SK-MEL-5 (cell line): ENCODE results near the gene RHBDD1. TPM values are rescaled to one million over a fixed set of nuclear protein-coding genes. Genes with fewer than 3 reads are reported as not detected.

ENCODE experiments used
- DNase-seq: peaks from one replicate; pipeline ENCODE4 v3.0.0-alpha.2; 2016; ENCODE audit warnings: low read depth, low spot score
- in situ Hi-C: cut with HindIII; loops from 2 replicates; pipeline ENCODE4 v1.10.0; 2016; ENCODE audit warnings: low sequenced_read_pairs, high pct_unique_total_duplicates, low pct_unique_long_range_greater_than_20kb
- total RNA-seq: library from RNA; depleted of rRNA; stranded (reverse); fragments of >200 nt; shearing (Covaris generic); gene quantifications from 2 replicates; pipeline ENCODE4 v1.2.3, GENCODE V29; 2014

RHBDD1 gene
- total RNA-seq, 1 experiment from 2014 or later, result 13.4 TPM

- in situ Hi-C loops, result no loop called here
- peak; percentile 81 for DNase-seq
Measured at GRCh38 chr2:226984750-226985582, 149.1 kb downstream of the RHBDD1 start.

GRCh38 chr2:226985583-226985946 lies 149.7 kb downstream of the RHBDD1 start:
- in situ Hi-C loops, result no loop called here
- DNase-seq, result no peak

- no peak for DNase-seq
- in situ Hi-C loops, result no loop called here
Measured at GRCh38 chr2:226991663-226992062, 155.8 kb downstream of the RHBDD1 start.

GRCh38 chr2:226993171-226993570 lies 157.3 kb downstream of the RHBDD1 start:
- in situ Hi-C loops, result no loop called here
- DNase-seq, result no peak

GRCh38 chr2:226994775-226995174 lies 158.9 kb downstream of the RHBDD1 start:
- DNase-seq, result no peak
- in situ Hi-C loops, result no loop called here

GRCh38 chr2:226995625-226996041 lies 159.8 kb downstream of the RHBDD1 start:
- in situ Hi-C loops, result no loop called here
- no peak for DNase-seq

DNA sequence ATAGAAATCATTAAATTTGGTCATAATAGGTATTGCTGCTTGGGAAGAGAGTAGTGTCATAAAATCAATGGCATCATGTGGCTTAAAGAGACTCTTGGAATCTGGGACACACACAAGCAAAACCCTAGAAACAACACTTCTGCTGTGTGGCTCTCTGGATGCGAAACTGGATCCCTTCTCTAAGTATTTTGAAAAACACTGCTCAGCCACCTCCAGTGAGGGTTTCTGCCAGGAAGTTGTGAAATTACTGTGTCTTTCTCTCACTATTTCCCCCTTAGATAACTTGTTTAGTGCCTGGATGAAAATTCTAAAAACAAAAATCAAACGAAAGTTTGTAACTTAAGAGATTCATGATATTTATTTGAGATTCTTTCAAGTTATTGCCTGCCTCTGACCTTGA lies 163.8 kb downstream of the RHBDD1 start:
- in situ Hi-C loops, result no loop called here
- DNase-seq, result no peak

DNA sequence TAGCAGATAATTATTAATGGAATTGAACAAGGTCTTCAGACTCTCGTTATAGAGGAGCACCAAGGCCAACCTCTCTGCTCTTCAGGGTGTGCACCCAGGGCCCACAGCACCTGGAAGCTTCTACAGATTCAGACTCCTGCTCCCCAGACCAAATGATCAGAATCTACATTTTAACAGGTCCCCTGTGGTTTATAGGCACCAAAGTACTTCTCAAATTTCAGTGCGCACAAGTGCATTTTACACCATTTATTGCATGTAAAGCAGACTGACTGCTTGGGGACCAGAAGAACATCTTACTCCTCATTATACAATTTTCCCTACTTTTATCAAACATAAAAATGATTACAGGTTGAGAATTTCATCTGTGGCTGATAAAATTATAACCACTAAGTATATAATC lies 164.3 kb downstream of the RHBDD1 start:
- DNase-seq, result no peak
- in situ Hi-C loops, result no loop called here

DNA sequence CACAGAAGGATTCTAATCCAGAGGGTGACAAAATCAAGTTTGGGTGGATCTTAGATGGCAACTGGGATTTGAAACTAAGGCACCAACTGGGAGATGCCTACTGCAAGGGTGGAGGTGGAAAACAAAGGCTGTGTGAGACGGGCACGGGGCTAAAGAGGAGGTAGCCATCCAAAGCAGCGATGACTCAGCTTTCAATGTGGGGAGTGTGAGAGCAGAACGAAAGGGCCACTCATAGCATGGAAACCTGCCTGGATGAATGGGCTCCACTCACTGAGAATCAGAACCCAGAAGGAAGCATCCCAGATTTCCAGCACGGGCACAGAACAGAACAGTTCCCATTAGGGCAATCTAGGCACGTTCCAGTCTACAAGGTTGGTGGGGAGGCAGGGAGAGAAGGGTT lies 168.6 kb downstream of the RHBDD1 start:
- in situ Hi-C loops, result no loop called here
- DNase-seq, result peak; percentile 1

GRCh38 chr2:227006189-227006897 lies 170.5 kb downstream of the RHBDD1 start:
- in situ Hi-C loops, result no loop called here
- no peak for DNase-seq

- in situ Hi-C loops, result no loop called here
- DNase-seq, result no peak
Measured at GRCh38 chr2:227007148-227007547, 171.3 kb downstream of the RHBDD1 start.

- no peak for DNase-seq
- in situ Hi-C loops, result no loop called here
Measured at GRCh38 chr2:227007940-227008339, 172.1 kb downstream of the RHBDD1 start.

DNA sequence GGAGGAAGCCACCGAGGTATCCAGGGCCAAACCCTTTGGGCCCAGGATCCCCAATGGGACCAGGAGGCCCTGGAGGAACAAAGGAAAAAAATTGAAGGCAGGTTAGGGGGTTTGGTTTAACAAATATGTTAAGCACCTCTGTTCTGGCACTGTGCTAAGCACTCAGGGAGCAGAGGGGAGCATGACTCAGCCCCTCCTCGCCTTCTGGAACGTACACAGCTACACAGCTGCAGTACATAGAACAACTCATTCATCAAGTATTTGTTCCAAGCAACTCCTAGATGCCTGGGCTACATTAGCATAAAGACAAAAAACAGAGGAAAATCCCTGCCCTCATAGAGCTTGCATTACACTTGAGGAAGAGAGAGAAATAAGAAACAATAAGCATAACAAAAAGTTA lies 174.6 kb downstream of the RHBDD1 start:
- in situ Hi-C loops, result no loop called here

GRCh38 chr2:227013330-227013729 lies 177.5 kb downstream of the RHBDD1 start:
- DNase-seq, result no peak
- in situ Hi-C loops, result no loop called here

More for the DNA sequence above, 174.6 kb downstream of the RHBDD1 start:
- DNase-seq, result no peak

GRCh38 chr2:227013881-227014280 lies 178.0 kb downstream of the RHBDD1 start:
- DNase-seq, result no peak
- in situ Hi-C loops, result no loop called here

DNA sequence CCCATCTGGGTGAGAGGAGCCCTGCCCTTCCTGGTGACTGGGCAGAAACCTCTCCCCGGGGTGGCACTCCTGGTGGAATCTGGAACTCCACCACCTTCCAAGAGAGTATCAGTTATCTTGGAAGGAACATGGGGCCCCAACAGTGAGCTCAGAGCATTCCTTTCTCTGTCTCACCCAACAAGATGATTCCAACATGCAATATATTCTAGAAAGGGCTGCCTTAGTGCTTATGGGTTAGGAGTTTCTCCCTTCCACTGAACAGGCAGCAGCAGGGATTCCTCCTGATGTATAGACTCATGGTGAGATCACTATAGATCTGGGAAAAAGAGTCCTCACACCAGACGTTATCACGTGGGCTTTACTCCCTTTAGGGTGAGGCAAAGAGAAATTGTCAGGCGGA lies 181.0 kb downstream of the RHBDD1 start:
- no peak for DNase-seq
- in situ Hi-C loops, result no loop called here

DNA sequence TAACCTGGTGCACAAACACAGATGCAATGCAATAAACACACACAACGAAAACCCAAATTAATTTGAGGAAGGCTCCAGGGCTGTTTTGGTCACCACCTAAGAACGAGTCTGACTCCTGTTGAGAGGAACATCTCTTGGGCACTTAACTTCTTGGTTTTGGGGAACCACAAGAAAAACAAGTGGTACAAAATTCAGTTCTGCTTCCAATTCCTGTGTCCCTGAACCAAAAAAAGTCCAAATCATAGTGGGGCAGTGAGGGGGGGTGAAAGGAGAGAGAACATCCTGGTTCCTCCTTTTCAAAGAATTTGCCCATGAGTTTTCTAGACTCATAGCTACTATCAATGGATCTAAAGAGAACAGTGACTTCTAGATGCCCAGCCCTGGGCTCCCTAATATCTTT lies 184.6 kb downstream of the RHBDD1 start:
- no peak for DNase-seq
- in situ Hi-C loops, result no loop called here

DNA sequence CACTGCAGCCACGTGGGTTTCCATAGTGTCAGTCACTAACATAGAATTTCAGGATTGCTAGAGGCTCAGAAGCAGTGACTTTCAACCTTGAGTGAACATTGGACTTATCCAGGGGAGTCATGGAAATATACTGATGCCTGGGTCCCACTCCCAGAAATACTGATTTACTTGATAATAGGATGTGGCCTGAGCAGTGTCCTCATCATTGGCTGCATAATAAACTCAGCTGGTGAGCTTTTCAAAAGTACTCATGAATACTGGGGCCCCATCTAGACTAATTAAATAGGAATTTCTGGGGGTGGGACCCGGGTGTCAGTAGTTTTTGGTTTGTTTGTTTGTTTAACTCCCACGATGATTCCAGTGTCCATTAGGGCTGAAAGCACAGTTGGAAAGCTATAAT lies 186.8 kb downstream of the RHBDD1 start:
- no peak for DNase-seq
- in situ Hi-C loops, result no loop called here

GRCh38 chr2:227025510-227025909 lies 189.7 kb downstream of the RHBDD1 start:
- in situ Hi-C loops, result no loop called here

More at GRCh38 chr2:227025510-227025909, 189.7 kb downstream of the RHBDD1 start:
- no peak for DNase-seq
